ENCODE data around the gene NENF. TPM values are rescaled to one million over a fixed set of nuclear protein-coding genes. Genes with fewer than 3 reads are reported as not detected.

Gene NENF
- total RNA-seq, 1 donor from 2014 or later, result 40.4 TPM

DNA sequence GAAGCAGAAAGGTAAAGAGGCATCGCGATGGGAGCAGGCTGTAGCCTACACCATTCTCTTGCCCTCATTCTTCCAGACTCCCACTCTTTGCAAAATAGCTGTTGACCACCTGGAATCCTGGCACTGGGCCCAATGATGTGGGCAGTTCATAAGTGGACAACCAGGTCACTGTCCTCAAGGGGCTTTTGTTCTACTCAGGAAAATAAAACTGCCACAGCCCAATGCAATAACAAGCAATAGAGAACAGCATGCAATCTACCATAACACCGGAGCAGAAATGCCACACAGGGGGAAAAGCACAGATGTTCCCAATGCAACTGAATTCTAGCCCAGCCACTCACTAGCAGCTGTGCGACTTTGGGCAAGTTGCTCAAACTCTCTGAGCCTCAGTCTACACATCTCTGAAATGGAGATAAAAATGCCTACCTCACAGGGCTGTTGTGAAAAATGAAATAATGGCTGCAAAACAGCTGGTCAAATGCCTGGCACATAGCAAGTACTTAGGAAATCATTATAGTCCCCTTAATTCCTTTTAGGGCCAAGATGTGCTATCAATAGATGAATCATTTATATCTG, 56.7 kb downstream of the NENF start:
- DNase-seq (ENCODE audit: low read depth, low spot score), result no peak
- Mint-ChIP-seq H3K4me1 (peaks cover 30% of the 10 kb centered on the region), H3K27me3 (ENCODE audit: low read depth) (no peaks in the 10 kb centered on the region), H3K4me3 (no peak overlapping the region), H3K27ac (ENCODE audit: unreplicated experiment) (no peak overlapping the region), H3K36me3 (ENCODE audit: low read depth) (no peaks in the 10 kb centered on the region), H3K9me3 (no peaks in the 10 kb centered on the region)
- TF ChIP-seq, protein P1, sequence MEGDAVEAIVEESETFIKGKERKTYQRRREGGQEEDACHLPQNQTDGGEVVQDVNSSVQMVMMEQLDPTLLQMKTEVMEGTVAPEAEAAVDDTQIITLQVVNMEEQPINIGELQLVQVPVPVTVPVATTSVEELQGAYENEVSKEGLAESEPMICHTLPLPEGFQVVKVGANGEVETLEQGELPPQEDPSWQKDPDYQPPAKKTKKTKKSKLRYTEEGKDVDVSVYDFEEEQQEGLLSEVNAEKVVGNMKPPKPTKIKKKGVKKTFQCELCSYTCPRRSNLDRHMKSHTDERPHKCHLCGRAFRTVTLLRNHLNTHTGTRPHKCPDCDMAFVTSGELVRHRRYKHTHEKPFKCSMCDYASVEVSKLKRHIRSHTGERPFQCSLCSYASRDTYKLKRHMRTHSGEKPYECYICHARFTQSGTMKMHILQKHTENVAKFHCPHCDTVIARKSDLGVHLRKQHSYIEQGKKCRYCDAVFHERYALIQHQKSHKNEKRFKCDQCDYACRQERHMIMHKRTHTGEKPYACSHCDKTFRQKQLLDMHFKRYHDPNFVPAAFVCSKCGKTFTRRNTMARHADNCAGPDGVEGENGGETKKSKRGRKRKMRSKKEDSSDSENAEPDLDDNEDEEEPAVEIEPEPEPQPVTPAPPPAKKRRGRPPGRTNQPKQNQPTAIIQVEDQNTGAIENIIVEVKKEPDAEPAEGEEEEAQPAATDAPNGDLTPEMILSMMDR (conservative IDR thresholded peaks at IDR 0.05), result no peak

DNA sequence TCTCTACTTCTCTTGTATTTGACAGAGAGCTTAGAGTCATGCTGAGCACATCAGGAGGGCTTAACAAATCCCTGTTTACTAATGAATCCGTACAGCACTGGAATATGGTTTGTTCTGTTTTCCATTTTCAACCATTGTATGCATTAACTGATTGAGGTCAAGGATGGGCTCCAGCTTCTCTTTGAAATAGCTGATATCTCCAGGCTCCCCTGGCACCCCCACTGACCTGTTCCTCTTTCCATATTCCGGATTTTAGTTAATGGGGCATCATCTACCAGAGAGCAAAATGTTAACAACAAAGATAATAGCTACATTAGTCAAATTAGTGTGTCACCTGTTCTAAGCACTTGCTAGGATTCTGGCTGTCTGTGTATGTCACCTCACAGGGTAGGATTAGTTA, 57.6 kb downstream of the NENF start:
- no peak overlapping the region for H3K27ac Mint-ChIP-seq (ENCODE audit: unreplicated experiment)
- TF ChIP-seq, protein P1 (conservative IDR thresholded peaks at IDR 0.05), result no peak
- DNase-seq (ENCODE audit: low read depth, low spot score), result no peak
- H3K4me1 Mint-ChIP-seq, result peaks cover 29% of the 10 kb centered on the region
- no peak overlapping the region for H3K4me3 Mint-ChIP-seq
- H3K27me3 Mint-ChIP-seq (ENCODE audit: low read depth), result no peaks in the 10 kb centered on the region
- no peaks in the 10 kb centered on the region for H3K9me3 Mint-ChIP-seq
- H3K36me3 Mint-ChIP-seq (ENCODE audit: low read depth), result no peaks in the 10 kb centered on the region

DNA sequence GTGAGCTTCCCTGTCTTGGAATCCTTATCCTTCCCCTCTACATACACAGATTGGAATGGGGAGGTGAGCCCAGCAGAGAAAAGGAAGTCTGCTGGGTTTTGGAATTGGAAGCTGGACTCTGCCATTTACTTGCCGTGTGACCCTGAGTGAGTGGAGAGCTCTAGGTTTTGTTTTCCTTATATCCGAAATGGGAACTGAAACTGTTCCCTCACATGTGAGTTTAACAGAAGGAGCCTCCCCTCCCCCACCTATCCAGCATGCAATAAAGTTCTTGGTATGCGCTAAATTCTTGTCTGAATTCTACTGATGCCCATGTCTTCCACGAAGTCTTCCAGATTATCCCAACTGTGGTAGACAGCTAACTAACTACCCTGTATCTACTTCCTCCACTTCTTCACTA, 58.7 kb downstream of the NENF start:
- TF ChIP-seq, protein P1 (conservative IDR thresholded peaks at IDR 0.05), result no peak
- Mint-ChIP-seq H3K36me3 (ENCODE audit: low read depth) (no peaks in the 10 kb centered on the region), H3K4me1 (peaks cover 22% of the 10 kb centered on the region), H3K4me3 (no peak overlapping the region), H3K9me3 (no peaks in the 10 kb centered on the region), H3K27me3 (ENCODE audit: low read depth) (no peaks in the 10 kb centered on the region), H3K27ac (ENCODE audit: unreplicated experiment) (no peak overlapping the region)
- DNase-seq (ENCODE audit: low read depth, low spot score), result no peak

Other genes with a start within 250 kb of the NENF start
- 11.9 and 13.0 TPM in 2 replicates for gene PPP2R5A, start 147.5 kb upstream of the NENF start, total RNA-seq
- gene PACC1, start 18.0 kb upstream of the NENF start, total RNA-seq, result 27.2 and 28.3 TPM in 2 replicates
- gene ATF3, start 175.8 kb downstream of the NENF start, total RNA-seq, result 10.3 and 12.3 TPM in 2 replicates